NCI-H1048 (cell line): Measurements from ENCODE around the gene ANO2.

ENCODE experiments used
- DNase-seq: peaks from one replicate; lab custom pipeline; 2025; lab: John Stamatoyannopoulos, UW

The ANO2 gene

GRCh38 chr12:5514016-5514415, 431.0 kb downstream of the ANO2 start:
- DNase-seq, result no peak

- DNase-seq, result no peak
Measured at GRCh38 chr12:5513406-5513805, 431.7 kb downstream of the ANO2 start.
